A673 (cell line): ENCODE measurements around the gene HPCAL1. TPM values are rescaled to one million over a fixed set of nuclear protein-coding genes. Genes with fewer than 3 reads are reported as not detected.

Experiments
- BruUV-seq: library from RNA; stranded (reverse); fragments of 400-500 nt; replicated peaks from 2 replicates; lab custom pipeline; 2021; lab: Mats Ljungman, UMichigan
- CTCF ChIA-PET: fragments of 300-600 bp; sonication (Branson Sonifier 250); formaldehyde crosslinking; loops from one replicate; lab custom pipeline; 2022; ENCODE audit warnings: antibody characterized with exemption; lab: Charles Lee
- POLR2A ChIA-PET: fragments of 300-600 bp; sonication (Branson Sonifier 250); formaldehyde crosslinking; loops from one replicate; lab custom pipeline; 2022; ENCODE audit warnings: antibody characterized with exemption; ENCODE audit not compliant: low non-redundant PET; lab: Charles Lee
- DNase-seq: peaks from one replicate; pipeline ENCODE4 v3.0.0-alpha.2; 2015; ENCODE audit warnings: low spot score
- H3K27ac ChIP-seq: fragments of 200-600 bp; sonication (generic); 2 replicates; pipeline ENCODE4 v1.5.1; 2016; ENCODE audit warnings: mixed run types, low read depth, mild to moderate bottlenecking, mixed read lengths, antibody characterized with exemption, low read length; ENCODE audit not compliant: poor library complexity, severe bottlenecking
- H3K27me3 ChIP-seq: fragments of 200-600 bp; sonication (generic); replicated peaks from 2 replicates; pipeline ENCODE4 v1.6.1; 2017; ENCODE audit warnings: mixed run types, low read depth, mild to moderate bottlenecking, mixed read lengths, antibody characterized with exemption, low read length; ENCODE audit not compliant: insufficient read depth, poor library complexity
- H3K36me3 ChIP-seq: fragments of 200-600 bp; sonication (generic); 2 replicates; pipeline ENCODE4 v1.6.1; 2016; ENCODE audit warnings: mixed run types, mild to moderate bottlenecking, mixed read lengths, antibody characterized with exemption, low read length; ENCODE audit not compliant: insufficient read depth, poor library complexity, severe bottlenecking
- H3K4me1 ChIP-seq: fragments of 200-600 bp; sonication (generic); 2 replicates; pipeline ENCODE4 v1.6.1; 2017; ENCODE audit warnings: mixed run types, mild to moderate bottlenecking, mixed read lengths, antibody characterized with exemption, low read length; ENCODE audit not compliant: insufficient read depth, poor library complexity, severe bottlenecking
- H3K4me3 ChIP-seq: fragments of 200-600 bp; sonication (generic); 2 replicates; pipeline ENCODE4 v1.5.1; 2016; ENCODE audit warnings: low read depth, mixed run types, mild to moderate bottlenecking, mixed read lengths, low read length; ENCODE audit not compliant: poor library complexity, severe bottlenecking
- H3K9me3 ChIP-seq: fragments of 200-600 bp; sonication (generic); 2 replicates; pipeline ENCODE4 v1.6.1; 2016; ENCODE audit warnings: mixed run types, low read depth, mild to moderate bottlenecking, mixed read lengths, antibody characterized with exemption, low read length; ENCODE audit not compliant: poor library complexity, severe bottlenecking
- EZH2 ChIP-seq: fragments of 200-600 bp; sonication (generic); IDR thresholded peaks from 2 replicates; pipeline ENCODE4 v1.6.1; 2017; ENCODE audit warnings: borderline replicate concordance, low read depth, mild to moderate bottlenecking, mixed read lengths, antibody characterized with exemption, low read length; ENCODE audit not compliant: poor library complexity, severe bottlenecking
- intact Hi-C: fragments of 100-400 bp; cut with micrococcal nuclease; formaldehyde crosslinking; loops from one replicate; pipeline ENCODE4 v1.10.0; 2022; ENCODE audit not compliant: unreplicated experiment
- total RNA-seq: library from RNA; stranded (reverse); gene quantifications from 2 replicates; pipeline ENCODE4 v1.2.3, GENCODE V29; 2021
- TF ChIP-seq, protein P1 (sequence below): fragments of 300-800, 200-600 bp; sonication (generic); conservative IDR thresholded peaks from 2 replicates; pipeline ENCODE4 v1.5.1; 2017; ENCODE audit warnings: low read depth, mild to moderate bottlenecking, antibody characterized with exemption, low read length, moderate library complexity, mixed read lengths

Gene HPCAL1
- total RNA-seq, 1 experiment from 2014 or later: 9.7 TPM

DNA sequence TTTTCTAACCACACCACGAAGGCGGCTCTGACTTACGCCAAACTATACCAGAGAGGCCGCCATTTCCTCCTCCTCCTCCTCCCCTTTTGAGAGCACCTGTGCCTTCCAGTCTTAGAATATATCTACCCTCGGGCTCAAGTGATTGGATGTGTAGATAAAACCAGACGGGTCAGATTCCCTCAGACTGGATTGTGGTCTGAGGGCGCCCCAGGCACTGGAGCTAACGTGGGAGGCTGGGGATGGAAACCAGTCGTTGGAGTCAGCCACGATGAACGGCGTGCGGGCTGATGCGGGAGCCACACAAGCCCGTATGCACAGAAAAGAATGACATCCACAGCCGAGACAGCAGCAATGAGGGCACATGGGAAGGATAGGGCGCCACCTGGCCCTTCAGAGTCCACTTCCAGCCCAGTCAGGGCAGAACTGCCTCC, 157.7 kb downstream of the HPCAL1 start:
- H3K27me3 ChIP-seq: no peaks in the 10 kb centered on the region
- H3K27ac ChIP-seq: no peak overlapping the region
- H3K36me3 ChIP-seq: no peaks in the 10 kb centered on the region
- BruUV-seq: no TSS peak
- H3K9me3 ChIP-seq: no peaks in the 10 kb centered on the region
- no peak for DNase-seq
- ChIA-PET POLR2A (no interaction called here), CTCF (no interaction called here)
- H3K4me1 ChIP-seq: no peaks in the 10 kb centered on the region
- intact Hi-C loops: no loop called here
- H3K4me3 ChIP-seq: no peak overlapping the region
- TF ChIP-seq, protein P1, sequence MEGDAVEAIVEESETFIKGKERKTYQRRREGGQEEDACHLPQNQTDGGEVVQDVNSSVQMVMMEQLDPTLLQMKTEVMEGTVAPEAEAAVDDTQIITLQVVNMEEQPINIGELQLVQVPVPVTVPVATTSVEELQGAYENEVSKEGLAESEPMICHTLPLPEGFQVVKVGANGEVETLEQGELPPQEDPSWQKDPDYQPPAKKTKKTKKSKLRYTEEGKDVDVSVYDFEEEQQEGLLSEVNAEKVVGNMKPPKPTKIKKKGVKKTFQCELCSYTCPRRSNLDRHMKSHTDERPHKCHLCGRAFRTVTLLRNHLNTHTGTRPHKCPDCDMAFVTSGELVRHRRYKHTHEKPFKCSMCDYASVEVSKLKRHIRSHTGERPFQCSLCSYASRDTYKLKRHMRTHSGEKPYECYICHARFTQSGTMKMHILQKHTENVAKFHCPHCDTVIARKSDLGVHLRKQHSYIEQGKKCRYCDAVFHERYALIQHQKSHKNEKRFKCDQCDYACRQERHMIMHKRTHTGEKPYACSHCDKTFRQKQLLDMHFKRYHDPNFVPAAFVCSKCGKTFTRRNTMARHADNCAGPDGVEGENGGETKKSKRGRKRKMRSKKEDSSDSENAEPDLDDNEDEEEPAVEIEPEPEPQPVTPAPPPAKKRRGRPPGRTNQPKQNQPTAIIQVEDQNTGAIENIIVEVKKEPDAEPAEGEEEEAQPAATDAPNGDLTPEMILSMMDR: no peak
- TF ChIP-seq EZH2: no peak

DNA sequence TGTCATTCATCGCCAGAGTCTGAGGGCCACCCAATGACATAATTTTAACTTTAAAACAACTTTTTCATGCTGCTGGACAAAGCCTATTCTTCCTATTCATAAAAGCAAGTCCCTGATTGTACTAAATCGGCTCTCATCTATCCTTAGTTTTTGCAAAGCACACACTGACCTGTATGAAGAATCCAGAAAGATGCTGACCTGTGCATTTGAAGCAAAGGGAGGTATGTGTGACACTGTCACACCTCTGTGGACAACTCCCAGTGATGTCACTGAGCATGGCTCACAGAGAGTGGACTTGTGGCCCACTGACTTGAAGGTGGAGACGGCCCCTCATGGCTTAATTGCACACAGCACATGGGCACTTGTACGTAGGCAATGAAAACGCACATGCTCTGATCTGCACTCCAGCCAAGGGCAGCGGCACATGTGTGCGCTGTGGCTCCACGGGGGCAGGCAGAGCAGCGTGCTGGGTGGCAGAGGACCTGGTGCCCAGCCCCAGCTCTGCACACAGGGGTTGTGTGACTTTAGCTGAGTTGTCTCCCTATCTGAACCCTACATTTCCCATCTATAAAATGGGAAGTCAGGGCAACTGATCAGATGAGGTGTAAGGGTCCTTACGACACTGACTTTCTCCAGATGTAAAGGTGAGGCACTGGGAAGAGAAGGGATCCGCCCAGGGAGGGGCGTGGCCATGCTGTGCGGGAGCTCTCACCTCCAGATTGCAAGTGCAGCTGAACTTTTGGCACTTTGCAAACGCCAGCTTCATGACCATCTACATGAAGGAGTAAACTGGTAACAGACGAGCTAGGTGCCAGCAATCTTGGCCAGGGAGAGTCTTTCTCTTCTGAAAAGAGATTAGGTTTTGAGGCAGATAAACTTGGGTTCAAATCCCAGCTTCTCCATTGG, 159.7 kb downstream of the HPCAL1 start:
- Histone ChIP-seq H3K9me3 (no peaks in the 10 kb centered on the region), H3K4me3 (no peak overlapping the region), H3K27me3 (no peaks in the 10 kb centered on the region), H3K36me3 (no peaks in the 10 kb centered on the region), H3K27ac (no peak overlapping the region), H3K4me1 (no peaks in the 10 kb centered on the region)
- no TSS peak for BruUV-seq
- TF ChIP-seq, protein P1: no peak
- TF ChIP-seq EZH2: no peak
- ChIA-PET CTCF (no interaction called here), POLR2A (no interaction called here)
- DNase-seq: no peak
- intact Hi-C loops: no loop called here

DNA sequence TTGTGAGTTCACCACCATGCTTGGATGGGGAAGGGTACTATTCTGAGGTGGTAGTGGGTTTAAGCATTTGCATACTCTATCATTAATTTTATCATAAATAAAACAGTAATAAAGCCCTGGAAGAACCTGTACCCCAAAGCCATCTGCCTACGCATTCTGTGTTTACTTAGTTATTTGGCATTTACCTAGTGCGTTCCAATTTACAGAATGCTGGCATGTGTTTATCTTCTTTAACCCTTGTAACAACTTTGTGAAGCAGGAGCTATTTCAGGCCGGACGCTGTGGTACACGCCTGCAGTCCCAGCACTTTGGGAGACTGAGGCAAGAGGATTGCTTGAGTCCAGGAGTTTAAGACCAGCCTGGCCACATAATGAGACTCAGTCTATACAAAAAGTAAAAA, 163.2 kb downstream of the HPCAL1 start:
- Histone ChIP-seq H3K4me1 (no peaks in the 10 kb centered on the region), H3K4me3 (no peak overlapping the region), H3K27me3 (no peaks in the 10 kb centered on the region), H3K9me3 (no peaks in the 10 kb centered on the region), H3K27ac (no peak overlapping the region), H3K36me3 (no peaks in the 10 kb centered on the region)
- DNase-seq: no peak
- ChIA-PET POLR2A (no interaction called here), CTCF (interaction anchor here (0.6 kb wide), 1 partner anchor 212 kb away, joined by 4 read pairs; no protein-coding TSS in a partner anchor)
- intact Hi-C loops: no loop called here
- TF ChIP-seq, protein P1: no peak
- no peak for TF ChIP-seq EZH2
- BruUV-seq: no TSS peak
